Hepatocyte (in vitro differentiated cells): ENCODE measurements around the gene FMO1. TPM values are rescaled to one million over a fixed set of nuclear protein-coding genes. Genes with fewer than 3 reads are reported as not detected.

Source experiments
- DNase-seq: peaks from one replicate; pipeline ENCODE4 v3.0.0-alpha.2; 2016; ENCODE audit warnings: low spot score
- H2AFZ ChIP-seq: fragments of 200-600 bp; sonication (generic); 2 replicates; pipeline ENCODE4 v1.6.0; 2016; ENCODE audit warnings: antibody characterized with exemption, mild to moderate bottlenecking
- H3K27ac ChIP-seq: fragments of 200-600 bp; sonication (generic); 2 replicates; pipeline ENCODE4 v1.5.1; 2016; ENCODE audit warnings: mild to moderate bottlenecking
- H3K27me3 ChIP-seq: fragments of 200-600 bp; sonication (generic); 2 replicates; pipeline ENCODE4 v1.6.1; 2016
- H3K36me3 ChIP-seq: fragments of 200-600 bp; sonication (generic); replicated peaks from 2 replicates; pipeline ENCODE4 v1.5.1; 2016; ENCODE audit warnings: low read depth; ENCODE audit not compliant: insufficient read depth
- H3K4me1 ChIP-seq: fragments of 200-600 bp; sonication (generic); 2 replicates; pipeline ENCODE4 v1.5.1; 2016; ENCODE audit warnings: mild to moderate bottlenecking, moderate library complexity; ENCODE audit not compliant: insufficient read depth
- H3K4me2 ChIP-seq: fragments of 200-600 bp; sonication (generic); 2 replicates; pipeline ENCODE4 v1.6.0; 2016
- H3K4me3 ChIP-seq: fragments of 200-600 bp; sonication (generic); 2 replicates; pipeline ENCODE4 v1.5.1; 2016; ENCODE audit warnings: mild to moderate bottlenecking
- H3K79me2 ChIP-seq: fragments of 200-600 bp; sonication (generic); 2 replicates; pipeline ENCODE4 v1.6.0; 2017; ENCODE audit warnings: mild to moderate bottlenecking
- H3K9me2 ChIP-seq: fragments of 200-600 bp; sonication (generic); replicated peaks from 2 replicates; pipeline ENCODE4 v1.6.0; 2017; ENCODE audit warnings: mild to moderate bottlenecking; ENCODE audit not compliant: insufficient read depth
- H3K9me3 ChIP-seq: fragments of 200-600 bp; sonication (generic); 2 replicates; pipeline ENCODE4 v1.5.1; 2016; ENCODE audit warnings: low read depth, mild to moderate bottlenecking
- H4K20me1 ChIP-seq: fragments of 200-600 bp; sonication (generic); 2 replicates; pipeline ENCODE4 v1.6.0; 2016; ENCODE audit warnings: mild to moderate bottlenecking; ENCODE audit not compliant: insufficient read depth, poor library complexity, severe bottlenecking
- CTCF ChIP-seq: fragments of 200-600 bp; sonication (generic); IDR thresholded peaks from 2 replicates; pipeline ENCODE4 v1.5.1; 2016; ENCODE audit warnings: antibody characterized with exemption, mild to moderate bottlenecking; ENCODE audit not compliant: poor library complexity
- EZH2 ChIP-seq: fragments of 200-600 bp; sonication (generic); IDR thresholded peaks from 2 replicates; pipeline ENCODE4 v1.6.1; 2016; ENCODE audit warnings: antibody characterized with exemption, mild to moderate bottlenecking, borderline replicate concordance
- EZH2phosphoT487 ChIP-seq: fragments of 200-600 bp; sonication (generic); IDR thresholded peaks from one replicate; pipeline ENCODE4 v1.6.1; 2018; ENCODE audit warnings: antibody characterized with exemption, mild to moderate bottlenecking, low read depth, moderate library complexity; ENCODE audit not compliant: unreplicated experiment, severe bottlenecking
- WGBS: methylation state at CpG from one replicate; pipeline ENCODE4 v1.1.6; 2016; ENCODE audit warnings: low lambda C conversion rate; ENCODE audit errors: missing lambda C conversion rate; 5-methylcytosine and 5-hydroxymethylcytosine counted together
- polyA plus RNA-seq: library from polyadenylated mRNA; unstranded; fragments of >200 nt; fragmentation: Nextera tagmentation; extraction: Ambion mirVana; gene quantifications from 2 replicates; pipeline ENCODE4 v1.2.1, GENCODE V29; 2016
- total RNA-seq: library from RNA; depleted of rRNA; stranded (reverse); fragments of >200 nt; gene quantifications from 2 replicates; pipeline ENCODE4 v1.2.3, GENCODE V29; 2014

The FMO1 gene
- total and polyA plus RNA-seq, 2 experiments from 2014 or later: 51.2 to 79.6 TPM

GRCh38 chr1:171300401-171300800, 52.1 kb downstream of the FMO1 start:
- Histone ChIP-seq H2AFZ (no peak overlapping the region), H4K20me1 (no peaks in the 10 kb centered on the region), H3K4me2 (no peak overlapping the region), H3K27ac (no peak overlapping the region), H3K79me2 (no peaks in the 10 kb centered on the region), H3K27me3 (no peaks in the 10 kb centered on the region), H3K9me3 (no peaks in the 10 kb centered on the region), H3K9me2 (no peaks in the 10 kb centered on the region), H3K36me3 (no peaks in the 10 kb centered on the region), H3K4me1 (no peaks in the 10 kb centered on the region), H3K4me3 (no peak overlapping the region)
- no peak for DNase-seq
- TF ChIP-seq CTCF (no peak), EZH2 (no peak), EZH2phosphoT487 (no peak)
- WGBS: 91% methylated on average over 1 of the region's 1 CpG

- Histone ChIP-seq H3K27ac (no peak overlapping the region), H3K4me3 (no peak overlapping the region), H4K20me1 (no peaks in the 10 kb centered on the region), H3K4me2 (no peak overlapping the region), H3K79me2 (no peaks in the 10 kb centered on the region), H2AFZ (no peak overlapping the region), H3K9me3 (no peaks in the 10 kb centered on the region), H3K4me1 (no peaks in the 10 kb centered on the region), H3K9me2 (no peaks in the 10 kb centered on the region), H3K27me3 (no peaks in the 10 kb centered on the region), H3K36me3 (no peaks in the 10 kb centered on the region)
- TF ChIP-seq CTCF (no peak), EZH2phosphoT487 (no peak), EZH2 (no peak)
- no peak for DNase-seq
- WGBS: 41% methylated on average over 3 of the region's 3 CpGs
These were observed 62.4 kb downstream of the FMO1 start for GRCh38 chr1:171310661-171311087.

DNA sequence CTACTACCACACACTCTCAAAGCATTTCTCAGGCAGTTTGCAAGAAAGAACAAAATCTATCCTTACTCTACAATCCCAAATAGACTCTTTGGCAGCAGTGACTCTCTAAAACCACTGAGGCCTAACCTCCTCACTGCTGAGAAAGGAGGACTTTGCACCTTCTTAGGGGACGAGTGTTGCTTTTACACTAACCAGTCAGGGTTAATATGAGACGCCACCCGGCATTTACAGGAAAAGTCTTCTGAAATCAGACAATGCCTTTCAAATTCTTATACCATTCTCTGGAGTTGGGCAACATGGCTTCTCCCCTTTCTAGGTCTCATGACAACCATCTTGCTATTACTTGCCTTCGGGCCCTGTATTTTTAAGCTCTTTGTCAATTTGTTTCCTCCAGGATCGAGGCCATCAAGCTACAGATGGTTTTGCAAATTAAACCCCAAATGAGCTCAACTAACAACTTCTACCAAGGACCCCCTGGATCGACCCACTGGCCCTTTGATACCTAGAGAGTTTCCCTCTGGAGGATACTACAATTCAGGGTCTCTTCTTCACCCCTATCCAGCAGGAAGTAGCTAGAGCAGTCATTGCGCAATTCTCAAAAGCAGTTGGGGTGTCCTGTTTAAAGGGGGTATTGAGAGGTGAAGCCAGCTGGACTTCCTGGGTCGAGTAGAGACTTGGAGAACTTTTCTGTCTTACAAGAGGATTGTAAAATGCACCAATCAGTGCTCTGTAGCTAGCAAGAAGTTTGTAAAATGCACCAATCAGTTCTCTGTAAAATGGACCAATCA, 63.7 kb downstream of the FMO1 start:
- H2AFZ ChIP-seq: no peak overlapping the region
- no peak overlapping the region for H3K4me3 ChIP-seq
- no peaks in the 10 kb centered on the region for H3K27me3 ChIP-seq
- DNase-seq: no peak
- TF ChIP-seq EZH2 (no peak), CTCF (no peak), EZH2phosphoT487 (no peak)
- H3K4me1 ChIP-seq: no peaks in the 10 kb centered on the region
- H3K9me2 ChIP-seq: no peaks in the 10 kb centered on the region
- no peaks in the 10 kb centered on the region for H3K36me3 ChIP-seq
- H3K9me3 ChIP-seq: no peaks in the 10 kb centered on the region
- H4K20me1 ChIP-seq: no peaks in the 10 kb centered on the region
- H3K79me2 ChIP-seq: no peaks in the 10 kb centered on the region
- H3K4me2 ChIP-seq: no peak overlapping the region
- WGBS: 91% methylated on average over 8 of the region's 8 CpGs
- no peak overlapping the region for H3K27ac ChIP-seq
